MV-4-11 (cell line): Measurements from ENCODE around the gene COASY.
"Not testable (repeated sequence)": the region's sequence is repeated elsewhere in the genome, so short reads cannot be mapped to it uniquely, and the experiment has no call there.

Experiments
- DNase-seq: peaks from one replicate; lab custom pipeline; 2025; lab: John Stamatoyannopoulos, UW

COASY gene

GRCh38 chr17:42574463-42574862 lies 12.5 kb downstream of the COASY start:
- DNase-seq, result no peak

GRCh38 chr17:42577140-42577531 lies 15.2 kb downstream of the COASY start:
- DNase-seq, result no peak

GRCh38 chr17:42577532-42578281 lies 15.8 kb downstream of the COASY start, which contains the start of gene PSMC3IP:
Gene PSMC3IP, minus strand, starts transcription at chr17:42577729. Its CDS starts 43 bp downstream, at chr17:42577686.
- peak; percentile 98 for DNase-seq

GRCh38 chr17:42578282-42578869 lies 16.4 kb downstream of the COASY start:
- peak; percentile 83 for DNase-seq

GRCh38 chr17:42579794-42580551 lies 18.0 kb downstream of the COASY start:
- peak; percentile 15 for DNase-seq

- DNase-seq, result no peak
Measured at GRCh38 chr17:42581744-42582270, 19.9 kb downstream of the COASY start.

- peak; percentile 78 for DNase-seq
Measured at GRCh38 chr17:42584880-42585279, 22.9 kb downstream of the COASY start.

- DNase-seq, result peak; percentile 66
Measured at GRCh38 chr17:42585353-42585752, 23.4 kb downstream of the COASY start.

GRCh38 chr17:42586514-42587230 lies 24.7 kb downstream of the COASY start:
- DNase-seq, result peak; percentile 14

GRCh38 chr17:42590886-42591285 lies 28.9 kb downstream of the COASY start:
- DNase-seq, result no peak

- no peak for DNase-seq
Measured at GRCh38 chr17:42591411-42591810, 29.5 kb downstream of the COASY start.

- DNase-seq, result no peak
Measured at GRCh38 chr17:42596386-42596785, 34.4 kb downstream of the COASY start.

- DNase-seq, result no peak
Measured at GRCh38 chr17:42598905-42599304, 37.0 kb downstream of the COASY start.

GRCh38 chr17:42603318-42603717 lies 41.4 kb downstream of the COASY start:
- no peak for DNase-seq

GRCh38 chr17:42607769-42608168 lies 45.8 kb downstream of the COASY start:
- no peak for DNase-seq

- no peak for DNase-seq
Measured at GRCh38 chr17:42608305-42609181, 46.6 kb downstream of the COASY start.

GRCh38 chr17:42609182-42609813 lies 47.4 kb downstream of the COASY start, which contains the start of the genes RETREG3 and TUBG1:
Gene RETREG3, minus strand, starts transcription at chr17:42609374. Its CDS starts 50 bp downstream, at chr17:42609324.
Gene TUBG1, plus strand, starts transcription at chr17:42609683. Its CDS starts 55 bp downstream, at chr17:42609738.
- DNase-seq, result peak; percentile 99

GRCh38 chr17:42609814-42610801 lies 48.2 kb downstream of the COASY start:
- not testable (repeated sequence) for DNase-seq

- no peak for DNase-seq
Measured at GRCh38 chr17:42612013-42612412, 50.1 kb downstream of the COASY start.
